HepG2 (cell line): ENCODE data around the gene PPP1R13B. TPM values are rescaled to one million over a fixed set of nuclear protein-coding genes. Genes with fewer than 3 reads are reported as not detected.

Experiments used
- ATAC-seq: fragments of 200-7000 bp; cut with Tn5 transposase; 3 replicates; pipeline ENCODE4 v1.9.1; 2020; ENCODE audit warnings: mild to moderate bottlenecking, moderate library complexity
- BruUV-seq: library from RNA; stranded (reverse); fragments of 400-500 nt; replicated peaks from 2 replicates; lab custom pipeline; 2021; lab: Mats Ljungman, UMichigan
- CTCF ChIA-PET: fragments of 300-600 bp; formaldehyde crosslinking; extraction: SDS; loops from one replicate; lab custom pipeline; 2021; ENCODE audit warnings: low total read pairs, inconsistent platforms, low intra/inter-chr PET ratio; lab: Yijun Ruan, JAX
- POLR2A ChIA-PET: fragments of 350-600 bp; sonication (Branson Sonifier 250); formaldehyde crosslinking; loops from one replicate; lab custom pipeline; 2020; ENCODE audit warnings: antibody characterized with exemption, inconsistent platforms; lab: Yijun Ruan, JAX
- DNase-seq: peaks from one replicate; pipeline ENCODE4 v3.0.0-alpha.2; 2015; ENCODE audit warnings: low spot score
- FAIRE-seq: peaks from 3 replicates; lab custom pipeline; 2011; peaks lifted over from hg19 to GRCh38; lab: Jason Lieb, UNC
- H2AFZ ChIP-seq: one replicate; pipeline ENCODE4 v1.6.1; 2011; ENCODE audit warnings: low read length, inconsistent platforms
- H3K27ac ChIP-seq: fragments of 300-600 bp; 3 replicates; pipeline ENCODE4 v1.8.0; 2011; ENCODE audit warnings: mixed run types, mild to moderate bottlenecking, mixed read lengths, low read length, inconsistent platforms; ENCODE audit not compliant: insufficient read depth; ENCODE audit errors: extremely low read length
- H3K27me3 ChIP-seq, 2 experiments: fragments of 200-600 bp in 1 of 2; 2 replicates in 1 of 2; 3 replicates in 1 of 2; pipeline versions ENCODE4 v1.6.0 to v1.8.0; 2011; ENCODE audit warnings: low read length in 2 of 2, mild to moderate bottlenecking in 2 of 2, moderate library complexity in 2 of 2, inconsistent platforms in 1 of 2; ENCODE audit not compliant: insufficient read depth in 2 of 2, control insufficient read depth in 1 of 2
- H3K36me3 ChIP-seq, 2 experiments: fragments of 200-600 bp in 1 of 2; replicated peaks in 1 of 2; 2 replicates in 1 of 2; 3 replicates in 1 of 2; pipeline versions ENCODE4 v1.5.1 to v1.8.0; 2011; ENCODE audit warnings: low read length in 2 of 2, inconsistent platforms in 1 of 2; ENCODE audit not compliant: insufficient read depth in 2 of 2, control insufficient read depth in 1 of 2
- H3K4me1 ChIP-seq: 2 replicates; pipeline ENCODE4 v1.5.1; 2012; ENCODE audit warnings: low read length, inconsistent platforms; ENCODE audit not compliant: insufficient read depth
- H3K4me2 ChIP-seq: 2 replicates; pipeline ENCODE4 v1.6.0; 2011; ENCODE audit warnings: low read depth, low read length, inconsistent platforms
- H3K4me3 ChIP-seq, 3 experiments: fragments of 200-600 bp in 1 of 3; sonication (generic), shearing (Covaris generic) in 1 of 3; replicated peaks in 1 of 3; 2 replicates each; pipeline ENCODE4 v1.5.1; 2011 to 2016; ENCODE audit warnings: low read length in 3 of 3, inconsistent platforms in 2 of 3, low read depth in 2 of 3, mild to moderate bottlenecking in 2 of 3, control low read depth in 1 of 3, mixed read lengths in 1 of 3; ENCODE audit not compliant: insufficient read depth in 1 of 3
- H3K79me2 ChIP-seq: one replicate; pipeline ENCODE4 v1.6.1; 2011; ENCODE audit warnings: low read length, inconsistent platforms; ENCODE audit not compliant: insufficient read depth
- H3K9ac ChIP-seq: 2 replicates; pipeline ENCODE4 v1.6.0; 2011; ENCODE audit warnings: mild to moderate bottlenecking, low read depth, low read length, inconsistent platforms; ENCODE audit not compliant: insufficient read depth
- H3K9me3 ChIP-seq: 2 replicates; pipeline ENCODE4 v1.5.1; 2012; ENCODE audit warnings: mild to moderate bottlenecking, low read length
- H4K20me1 ChIP-seq: 2 replicates; pipeline ENCODE4 v1.6.0; 2011; ENCODE audit warnings: inconsistent platforms, mild to moderate bottlenecking, low read length, moderate library complexity; ENCODE audit not compliant: insufficient read depth
- BCLAF1 ChIP-seq: fragments of 450-650 bp; IDR thresholded peaks from 2 replicates; pipeline ENCODE4 v1.6.1; 2017; ENCODE audit warnings: mild to moderate bottlenecking
- DRAP1 ChIP-seq: IDR thresholded peaks from 2 replicates; pipeline ENCODE4 v1.6.1; 2016; ENCODE audit warnings: missing genetic modification reagents, missing compliant biosample characterization
- HCFC1 ChIP-seq: fragments of 150-350 bp; IDR thresholded peaks from 2 replicates; pipeline ENCODE4 v1.6.1; 2014; ENCODE audit warnings: low read depth, low read length
- HIC2 ChIP-seq: sonication (generic); formaldehyde crosslinking; IDR thresholded peaks from 2 replicates; pipeline ENCODE4 v1.9.0; 2022; ENCODE audit warnings: low read depth, missing genetic modification reagents
- MBD4 ChIP-seq: IDR thresholded peaks from 2 replicates; pipeline ENCODE4 v1.6.1; 2012; ENCODE audit warnings: low read length, inconsistent platforms, borderline replicate concordance
- PREB ChIP-seq: sonication (generic); formaldehyde crosslinking; IDR thresholded peaks from 2 replicates; pipeline ENCODE4 v1.4.0; 2020; ENCODE audit warnings: missing genetic modification reagents
- SMARCC2 ChIP-seq: fragments of 450-650 bp; IDR thresholded peaks from 2 replicates; pipeline ENCODE4 v1.6.1; 2017; ENCODE audit warnings: antibody characterized with exemption, mild to moderate bottlenecking
- ZFP37 ChIP-seq: sonication (generic); formaldehyde crosslinking; IDR thresholded peaks from 2 replicates; pipeline ENCODE4 v1.4.0; 2020; ENCODE audit warnings: missing genetic modification reagents, borderline replicate concordance
- ZNF556 ChIP-seq: sonication (generic); formaldehyde crosslinking; IDR thresholded peaks from 2 replicates; pipeline ENCODE4 v1.4.0; 2020; ENCODE audit warnings: mild to moderate bottlenecking, missing genetic modification reagents, borderline replicate concordance
- WGBS: methylation state at CpG from one replicate; pipeline ENCODE4 v1.1.6; 2017; ENCODE audit warnings: low lambda C conversion rate; 5-methylcytosine and 5-hydroxymethylcytosine counted together
- in situ Hi-C: cut with HindIII; loops from 2 replicates; pipeline ENCODE4 v1.10.0; 2017; ENCODE audit warnings: low pct_unique_long_range_greater_than_20kb; ENCODE audit not compliant: extremely low pct_ligation_motif_present
- intact Hi-C: fragments of 100-400 bp; cut with micrococcal nuclease; formaldehyde crosslinking; loops from one replicate; pipeline ENCODE4 v1.10.0; 2022; ENCODE audit not compliant: unreplicated experiment
- polyA plus RNA-seq, 8 experiments: library from polyadenylated mRNA; depleted of rRNA in 3 of 8; stranded (reverse) in 7 of 8; unstranded in 1 of 8; fragments of >200 nt; fragmentation: Illumina TruSeq in 4 of 8; extraction: Trizol in 4 of 8; gene quantifications; 2 replicates each; pipeline versions ENCODE4 v1.2.1 to v1.2.3, GENCODE V29; 2011 to 2016; ENCODE audit warnings: low read depth in 4 of 8, missing spikeins in 1 of 8, mixed read lengths in 1 of 8; ENCODE audit not compliant: insufficient read depth in 1 of 8
- total RNA-seq, 5 experiments: library from RNA; depleted of rRNA; stranded (reverse); fragments of >200 nt; fragmentation: Illumina TruSeq; extraction: Trizol; gene quantifications; 2 replicates each; pipeline ENCODE4 v1.2.3, GENCODE V29; 2016; ENCODE audit warnings: low read depth in 1 of 5
- TF ChIP-seq, protein P1 (sequence below): sonication (generic); formaldehyde crosslinking; IDR thresholded peaks from 2 replicates; pipeline ENCODE4 v1.4.0; 2020; ENCODE audit warnings: missing genetic modification reagents, low read depth, mild to moderate bottlenecking, borderline replicate concordance

Gene PPP1R13B
- total and polyA plus RNA-seq, 2 of the 13 experiments (the other 11 are each of a cell fraction or from before 2014, with no cell fraction given), result 4.6 to 9.4 TPM

DNA sequence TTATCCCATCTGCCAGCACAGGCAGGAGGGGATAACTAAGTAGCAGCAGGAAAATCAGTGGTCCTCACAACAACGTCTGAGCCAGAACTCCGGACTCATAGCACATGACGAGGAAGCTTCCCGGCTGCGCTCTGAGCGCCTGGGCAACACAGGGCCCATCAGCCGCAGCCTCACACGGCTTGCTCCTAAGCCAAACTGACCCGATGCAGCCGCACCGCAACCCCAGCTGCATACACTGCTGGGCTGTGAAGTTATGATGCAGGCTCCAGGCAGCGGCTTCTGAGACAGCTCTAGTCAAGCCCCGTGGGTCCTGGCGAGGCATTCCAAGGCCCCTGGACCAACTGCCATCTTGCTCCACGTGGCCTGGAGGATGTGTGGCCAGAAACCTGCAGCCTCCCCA, 103.7 kb downstream of the PPP1R13B start:
- Histone ChIP-seq H3K36me3 (peaks cover 9 to 33% of the 10 kb centered on the region in 2 experiments; a peak in 4 of 5 replicates), H3K4me1 (peaks cover 16% of the 10 kb centered on the region), H3K4me3 (no peak overlapping the region), H2AFZ (no peak overlapping the region), H3K9ac (no peak overlapping the region), H3K27ac (no peak overlapping the region), H3K79me2 (no peaks in the 10 kb centered on the region), H3K9me3 (no peaks in the 10 kb centered on the region), H4K20me1 (no peaks in the 10 kb centered on the region)
- DNase-seq (no peak), FAIRE-seq (no peak), ATAC-seq (no peak)
- 100% methylated on average over 13 of the region's 15 CpGs for WGBS
- intact Hi-C loops, result no loop called here
- POLR2A ChIA-PET, result no interaction called here
- in situ Hi-C loops, result no loop called here
- no peak for TF ChIP-seq HIC2 (CRISPR knock-in tag)
- TF ChIP-seq, all 625 proteins: peak for 0
- Histone ChIP-seq H3K27me3 (no peaks in the 10 kb centered on the region), H3K4me2 (no peak overlapping the region)
- no TSS peak for BruUV-seq
- CTCF ChIA-PET, result no interaction called here

GRCh38 chr14:103742499-103743255, 104.7 kb downstream of the PPP1R13B start:
- ATAC-seq, result no peak
- POLR2A ChIA-PET, result no interaction called here
- TF ChIP-seq BCLAF1 (no peak), DRAP1 (CRISPR knock-in tag) (no peak), SMARCC2 (no peak), HCFC1 (no peak), ZFP37 (no peak), PREB (no peak), ZNF556 (CRISPR knock-in tag) (no peak), MBD4 (no peak)
- TF ChIP-seq, protein P1, sequence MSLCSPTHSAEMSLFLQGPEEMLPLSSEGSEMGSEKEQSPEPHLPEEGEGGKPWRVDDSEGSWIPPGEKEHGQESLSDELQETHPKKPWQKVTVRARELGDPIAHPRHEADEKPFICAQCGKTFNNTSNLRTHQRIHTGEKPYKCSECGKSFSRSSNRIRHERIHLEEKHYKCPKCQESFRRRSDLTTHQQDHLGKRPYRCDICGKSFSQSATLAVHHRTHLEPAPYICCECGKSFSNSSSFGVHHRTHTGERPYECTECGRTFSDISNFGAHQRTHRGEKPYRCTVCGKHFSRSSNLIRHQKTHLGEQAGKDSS (CRISPR knock-in tag), result no peak

More at GRCh38 chr14:103742499-103743255, 104.7 kb downstream of the PPP1R13B start:
- H3K27ac ChIP-seq, result no peak overlapping the region
- no peak overlapping the region for H3K4me2 ChIP-seq
- H3K9ac ChIP-seq, result no peak overlapping the region
- H2AFZ ChIP-seq, result no peak overlapping the region
- H3K36me3 ChIP-seq, result peaks cover 9 to 28% of the 10 kb centered on the region in 2 experiments; a peak in 3 of 5 replicates
- no peaks in the 10 kb centered on the region for H3K79me2 ChIP-seq
- CTCF ChIA-PET, result no interaction called here
- 92% methylated on average over 14 of the region's 14 CpGs for WGBS
- H3K9me3 ChIP-seq, result no peaks in the 10 kb centered on the region
- H3K4me3 ChIP-seq, result no peak overlapping the region
- peaks cover 18% of the 10 kb centered on the region for H3K4me1 ChIP-seq
- FAIRE-seq (no peak), DNase-seq (no peak)
- intact Hi-C loops, result no loop called here
- no TSS peak for BruUV-seq
- no peaks in the 10 kb centered on the region for H3K27me3 ChIP-seq
- H4K20me1 ChIP-seq, result no peaks in the 10 kb centered on the region
- in situ Hi-C loops, result no loop called here
